H1 (cell line): ENCODE measurements around the gene GADD45A. TPM values are rescaled to one million over a fixed set of nuclear protein-coding genes. Genes with fewer than 3 reads are reported as not detected.

ENCODE experiments used
- CTCF ChIA-PET: fragments of 300-600 bp; sonication (Branson Sonifier 250); formaldehyde crosslinking; loops from one replicate; lab custom pipeline; 2021; ENCODE audit not compliant: partially characterized antibody; lab: Charles Lee
- POLR2A ChIA-PET: fragments of 300-600 bp; sonication (Branson Sonifier 250); formaldehyde crosslinking; loops from one replicate; lab custom pipeline; 2021; ENCODE audit warnings: inconsistent platforms; ENCODE audit not compliant: partially characterized antibody; lab: Charles Lee
- DNase-seq, 2 experiments: peaks; one replicate each; pipeline versions ENCODE4 v3.0.0 to v3.0.0-alpha.2; 2010 to 2022; ENCODE audit warnings: low spot score in 2 of 2, low read depth in 1 of 2, mixed read lengths in 1 of 2
- FAIRE-seq: peaks from 2 replicates; lab custom pipeline; 2011; peaks lifted over from hg19 to GRCh38; lab: Jason Lieb, UNC
- H2AFZ ChIP-seq: 2 replicates; pipeline ENCODE4 v1.8.1; 2012; ENCODE audit warnings: low read length, inconsistent platforms
- H2AK5ac ChIP-seq: 2 replicates; pipeline ENCODE4 v1.6.1; 2013; ENCODE audit warnings: low read depth, low read length
- H2BK120ac ChIP-seq: replicated peaks from 2 replicates; pipeline ENCODE3; 2013; ENCODE audit warnings: low read depth, low read length, inconsistent platforms
- H2BK12ac ChIP-seq: 2 replicates; pipeline ENCODE4 v1.6.1; 2013; ENCODE audit warnings: low read depth, low read length
- H2BK15ac ChIP-seq: 2 replicates; pipeline ENCODE4 v1.6.1; 2013; ENCODE audit warnings: low read length
- H2BK20ac ChIP-seq: 2 replicates; pipeline ENCODE4 v1.6.1; 2013; ENCODE audit warnings: low read length
- H2BK5ac ChIP-seq: 2 replicates; pipeline ENCODE4 v1.6.1; 2013; ENCODE audit warnings: low read depth, low read length
- H3K14ac ChIP-seq: 2 replicates; pipeline ENCODE4 v1.6.1; 2013; ENCODE audit warnings: inconsistent platforms; ENCODE audit not compliant: insufficient read length
- H3K18ac ChIP-seq: 2 replicates; pipeline ENCODE4 v1.6.1; 2013; ENCODE audit warnings: low read length; ENCODE audit errors: extremely low read depth
- H3K23ac ChIP-seq: 2 replicates; pipeline ENCODE4 v1.6.1; 2013; ENCODE audit warnings: inconsistent platforms; ENCODE audit not compliant: insufficient read length
- H3K23me2 ChIP-seq: 2 replicates; pipeline ENCODE4 v1.6.1; 2013; ENCODE audit warnings: low read depth, low read length
- H3K27ac ChIP-seq: 2 replicates; pipeline ENCODE4 v1.6.1; 2011; ENCODE audit warnings: low read depth, low read length, inconsistent platforms
- H3K27me3 ChIP-seq, 4 experiments: replicated peaks in 1 of 4; 1 replicate in 1 of 4; 2 replicates in 3 of 4; pipeline versions ENCODE4 v1.6.1 to v1.8.1; 2011 to 2013; ENCODE audit warnings: low read length in 3 of 4, mild to moderate bottlenecking in 3 of 4, inconsistent platforms in 2 of 4, mixed read lengths in 2 of 4, moderate library complexity in 1 of 4; ENCODE audit not compliant: control insufficient read depth in 3 of 4, insufficient read depth in 3 of 4; ENCODE audit errors: extremely low read depth in 1 of 4
- H3K36me3 ChIP-seq, 4 experiments: 2 replicates each; pipeline versions ENCODE4 v1.6.1 to v1.8.1; 2011 to 2013; ENCODE audit warnings: mild to moderate bottlenecking in 4 of 4, low read length in 3 of 4, moderate library complexity in 2 of 4, control low read depth in 1 of 4, inconsistent platforms in 1 of 4; ENCODE audit not compliant: insufficient read depth in 4 of 4, control insufficient read depth in 2 of 4
- H3K4ac ChIP-seq: replicated peaks from 2 replicates; pipeline ENCODE3; 2013; ENCODE audit warnings: low read length, low read depth, mixed read lengths, inconsistent platforms; ENCODE audit not compliant: insufficient read length
- H3K4me1 ChIP-seq, 4 experiments: replicated peaks in 1 of 4; 1 replicate in 1 of 4; 2 replicates in 3 of 4; pipeline versions ENCODE4 v1.6.1 to v1.8.1; 2011 to 2013; ENCODE audit warnings: low read length in 3 of 4, inconsistent platforms in 2 of 4, mixed read lengths in 1 of 4; ENCODE audit not compliant: insufficient read depth in 4 of 4, control insufficient read depth in 3 of 4
- H3K4me2 ChIP-seq, 2 experiments: 2 replicates each; pipeline versions ENCODE4 v1.6.1 to v1.8.1; 2011 to 2013; ENCODE audit warnings: low read depth in 2 of 2, low read length in 2 of 2, control low read depth in 1 of 2, inconsistent platforms in 1 of 2, mild to moderate bottlenecking in 1 of 2; ENCODE audit not compliant: insufficient read depth in 1 of 2
- H3K4me3 ChIP-seq, 4 experiments: fragments of 200-600, 300-600 bp in 1 of 4; sonication (generic), shearing (Covaris generic), sonication (Bioruptor Twin) in 1 of 4; 2 replicates each; pipeline versions ENCODE4 v1.5.1 to v1.8.1; 2011 to 2016; ENCODE audit warnings: low read length in 4 of 4, low read depth in 3 of 4, control low read depth in 2 of 4, inconsistent platforms in 2 of 4, mild to moderate bottlenecking in 2 of 4, mixed read lengths in 1 of 4, moderate library complexity in 1 of 4; ENCODE audit not compliant: insufficient read depth in 2 of 4; ENCODE audit errors: extremely low read depth in 1 of 4
- H3K56ac ChIP-seq: replicated peaks from 2 replicates; pipeline ENCODE3; 2013; ENCODE audit warnings: low read depth, mild to moderate bottlenecking, mixed read lengths, low read length, inconsistent platforms; ENCODE audit not compliant: insufficient read length
- H3K79me1 ChIP-seq: 2 replicates; pipeline ENCODE4 v1.6.1; 2013; ENCODE audit warnings: low read depth, low read length, control low read depth
- H3K79me2 ChIP-seq, 2 experiments: 2 replicates each; pipeline versions ENCODE4 v1.6.1 to v1.8.1; 2012 to 2013; ENCODE audit warnings: low read length in 2 of 2, mild to moderate bottlenecking in 2 of 2, inconsistent platforms in 1 of 2; ENCODE audit not compliant: insufficient read depth in 2 of 2, control insufficient read depth in 1 of 2
- H3K9ac ChIP-seq, 4 experiments: replicated peaks in 1 of 4; 1 replicate in 1 of 4; 2 replicates in 3 of 4; pipeline versions ENCODE4 v1.6.1 to v1.8.1; 2011 to 2013; ENCODE audit warnings: low read depth in 3 of 4, low read length in 3 of 4, control low read depth in 2 of 4, mild to moderate bottlenecking in 2 of 4, moderate library complexity in 2 of 4, inconsistent platforms in 1 of 4; ENCODE audit errors: extremely low read depth in 1 of 4
- H3K9me3 ChIP-seq, 2 experiments: 2 replicates each; pipeline versions ENCODE4 v1.6.1 to v1.8.1; 2012 to 2013; ENCODE audit warnings: mild to moderate bottlenecking in 2 of 2, moderate library complexity in 2 of 2, control low read depth in 1 of 2, inconsistent platforms in 1 of 2, low read depth in 1 of 2, low read length in 1 of 2, mixed read lengths in 1 of 2; ENCODE audit not compliant: insufficient read depth in 2 of 2
- H4K20me1 ChIP-seq, 2 experiments: replicated peaks in 1 of 2; 2 replicates each; pipeline versions ENCODE3 to v1.8.1; 2011 to 2013; ENCODE audit warnings: inconsistent platforms in 2 of 2, low read length in 2 of 2, mild to moderate bottlenecking in 1 of 2; ENCODE audit not compliant: insufficient read depth in 2 of 2, control insufficient read depth in 1 of 2
- H4K5ac ChIP-seq: 2 replicates; pipeline ENCODE4 v1.6.1; 2013; ENCODE audit warnings: low read length, low read depth, mixed read lengths, inconsistent platforms; ENCODE audit not compliant: insufficient read length
- H4K8ac ChIP-seq: 2 replicates; pipeline ENCODE4 v1.8.0; 2013; ENCODE audit warnings: mild to moderate bottlenecking, moderate library complexity, low read length, inconsistent platforms; ENCODE audit not compliant: insufficient read depth; ENCODE audit errors: extremely low read depth
- H4K91ac ChIP-seq: replicated peaks from 2 replicates; pipeline ENCODE3; 2013; ENCODE audit warnings: low read length, mixed read lengths, inconsistent platforms; ENCODE audit not compliant: insufficient read length
- HDAC6 ChIP-seq: IDR thresholded peaks from one replicate; pipeline ENCODE4 v1.7.1; 2012; ENCODE audit warnings: low read depth, mild to moderate bottlenecking, inconsistent platforms, low read length, moderate library complexity
- RBBP5 ChIP-seq: IDR thresholded peaks from 2 replicates; pipeline ENCODE4 v1.7.1; 2012; ENCODE audit warnings: low read depth, mild to moderate bottlenecking, inconsistent platforms, low read length, moderate library complexity, borderline replicate concordance
- WGBS, 2 experiments: shearing (Covaris generic) in 1 of 2; methylation state at CpG; one replicate each; pipeline versions ENCODE4 v1.1.6 to v1.1.7; 2013 to 2015; ENCODE audit warnings: low lambda C conversion rate in 2 of 2, mixed read lengths in 2 of 2, inconsistent platforms in 1 of 2, low coverage in 1 of 2, missing lambda C conversion rate in 1 of 2; ENCODE audit not compliant: insufficient replicate concordance in 2 of 2, insufficient coverage in 1 of 2, insufficient read length in 1 of 2; ENCODE audit errors: extremely low coverage in 1 of 2, missing lambda C conversion rate in 1 of 2; 5-methylcytosine and 5-hydroxymethylcytosine counted together
- polyA plus RNA-seq, 7 experiments: library from polyadenylated mRNA; depleted of rRNA in 3 of 7; stranded (reverse) in 5 of 7; unstranded in 2 of 7; fragments of >200 nt in 5 of 7; fragments of 200-250 nt in 2 of 7; gene quantifications; 1 replicate in 5 of 7; 2 replicates in 1 of 7; 4 replicates in 1 of 7; pipeline versions ENCODE4 v1.2.1 to v1.2.3, GENCODE V29; 2011 to 2013; ENCODE audit warnings: missing spikeins in 2 of 7, mixed read lengths in 2 of 7
- total RNA-seq: library from RNA; stranded (reverse); fragmentation: NEBNext Ultra II Directional; extraction: Animal tissue kit (Norgen Biotek cat#: 25700); gene quantifications from 2 replicates; pipeline ENCODE4 v1.2.1, GENCODE V29; 2021

Gene GADD45A
- total and polyA plus RNA-seq, 2 of the 8 experiments (the other 6 are each of a cell fraction or from before 2014, with no cell fraction given): 7.6 to 15.6 TPM

DNA sequence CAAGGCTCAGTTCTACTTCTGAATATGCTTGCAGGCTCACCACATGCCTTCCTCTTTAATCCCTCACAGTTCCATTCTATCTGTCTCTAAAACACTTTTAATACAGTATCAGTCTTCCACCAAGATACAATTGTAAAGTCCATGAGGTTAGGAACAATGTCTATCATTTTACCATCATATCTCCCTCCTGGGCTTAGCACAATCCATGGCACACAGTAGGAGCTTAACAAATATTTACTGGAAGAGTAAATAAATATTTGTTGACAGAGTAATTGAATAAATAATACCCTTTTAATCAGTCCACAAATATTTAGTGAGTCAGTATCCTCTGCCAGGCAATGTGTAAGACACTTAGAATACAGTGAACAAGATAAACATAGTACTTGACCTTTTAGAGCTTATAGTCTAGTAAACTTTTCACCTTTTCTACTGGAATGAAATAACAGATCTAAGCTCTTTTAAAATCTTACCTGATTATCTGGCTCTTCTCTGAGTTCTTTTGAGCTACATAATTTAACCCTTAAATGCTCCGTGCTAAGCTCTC lies 12.7 kb upstream of the GADD45A start:
- Histone ChIP-seq H3K9ac (no peak overlapping the region), H3K4me2 (no peak overlapping the region), H2AFZ (no peak overlapping the region), H3K27ac (no peak overlapping the region), H3K4me1 (no peaks in the 10 kb centered on the region), H3K14ac (no peak overlapping the region), H4K8ac (no peak overlapping the region), H3K4me3 (no peak overlapping the region), H3K23ac (no peak overlapping the region), H2BK15ac (no peak overlapping the region), H3K18ac (no peak overlapping the region), H4K5ac (no peak overlapping the region), H4K91ac (no peak overlapping the region), H2BK120ac (no peak overlapping the region), H3K36me3 (no peaks in the 10 kb centered on the region), H2AK5ac (no peak overlapping the region), H3K23me2 (no peaks in the 10 kb centered on the region; the same call in 1 of the 2 replicates), H2BK5ac (no peak overlapping the region), H3K79me1 (no peaks in the 10 kb centered on the region), H4K20me1 (peaks cover 0 to 1% of the 10 kb centered on the region in 2 experiments), H2BK20ac (no peak overlapping the region), H3K9me3 (no peaks in the 10 kb centered on the region), H3K4ac (no peak overlapping the region), H2BK12ac (no peak overlapping the region), H3K56ac (no peak overlapping the region), H3K27me3 (no peaks in the 10 kb centered on the region), H3K79me2 (no peaks in the 10 kb centered on the region)
- no peak for TF ChIP-seq RBBP5
- no peak for TF ChIP-seq HDAC6
- WGBS, 2 experiments: 90% methylated on average over 1 of the region's 1 CpG; no CpG with 5 or more reads in 1 of the 2 experiments
- CTCF ChIA-PET: interaction anchor here (2.1 to 3.5 kb wide), 2 partner anchors 111 to 137 kb away, joined by 9 to 17 read pairs; no protein-coding TSS in a partner anchor
- POLR2A ChIA-PET: interaction anchor here (7.3 kb wide), 1 partner anchor 14 kb away, joined by 34 read pairs; the partner anchor contains the start of gene GADD45A
- no peak for DNase-seq
- FAIRE-seq: no peak
